Measurements from ENCODE around the gene TRAF1.

TRAF1 gene

GRCh38 chr9:120865809-120866208 is 60.8 kb downstream of the TRAF1 start:
- no peak for DNase-seq

GRCh38 chr9:120865176-120865575 is 61.4 kb downstream of the TRAF1 start:
- DNase-seq: no peak

- DNase-seq: no peak
Observed at GRCh38 chr9:120864719-120865118, 61.9 kb downstream of the TRAF1 start.

GRCh38 chr9:120863833-120864232 is 62.8 kb downstream of the TRAF1 start:
- no peak for DNase-seq

GRCh38 chr9:120862452-120862851 is 64.1 kb downstream of the TRAF1 start:
- no peak for DNase-seq

- no peak for DNase-seq
Observed at GRCh38 chr9:120861935-120862334, 64.7 kb downstream of the TRAF1 start.

GRCh38 chr9:120860083-120860482 is 66.5 kb downstream of the TRAF1 start:
- no peak for DNase-seq

- DNase-seq: no peak
Observed at GRCh38 chr9:120859361-120859760, 67.2 kb downstream of the TRAF1 start.

- DNase-seq: no peak
Observed at GRCh38 chr9:120857902-120858301, 68.7 kb downstream of the TRAF1 start.

GRCh38 chr9:120857481-120857880 is 69.1 kb downstream of the TRAF1 start:
- no peak for DNase-seq

- DNase-seq: peak; percentile 11
Observed at GRCh38 chr9:120856700-120857099, 69.9 kb downstream of the TRAF1 start.

- no peak for DNase-seq
Observed at GRCh38 chr9:120855827-120856670, 70.5 kb downstream of the TRAF1 start.

GRCh38 chr9:120854596-120855327 is 71.8 kb downstream of the TRAF1 start:
- DNase-seq: no peak

- no peak for DNase-seq
Observed at GRCh38 chr9:120853198-120853597, 73.4 kb downstream of the TRAF1 start.

Data from NCI-H345 (cell line).